Ascending aorta (tissue), 2 donors: ENCODE data around the gene MEGF11. TPM values are rescaled to one million over a fixed set of nuclear protein-coding genes. Genes with fewer than 3 reads are reported as not detected.

ENCODE experiments used
- DNase-seq, 2 donors: peaks; one replicate each; pipeline ENCODE4 v3.0.0-alpha.2; 2019; ENCODE audit warnings: low spot score in 2 of 2
- H3K27ac ChIP-seq, 2 donors: fragments of 200-600 bp; sonication (generic); one replicate each; pipeline ENCODE4 v1.5.1; 2016 to 2017; ENCODE audit warnings: mild to moderate bottlenecking in 1 of 2
- H3K27me3 ChIP-seq: fragments of 200-600 bp; sonication (generic); one replicate; pipeline ENCODE4 v1.5.1; 2017
- H3K36me3 ChIP-seq, 2 donors: fragments of 200-600 bp; sonication (generic); one replicate each; pipeline ENCODE4 v1.5.1; 2016
- H3K4me1 ChIP-seq, 2 donors: fragments of 200-600 bp; sonication (generic); one replicate each; pipeline ENCODE4 v1.5.1; 2016 to 2017; ENCODE audit warnings: mild to moderate bottlenecking in 1 of 2
- H3K4me3 ChIP-seq, 2 donors: fragments of 200-600 bp; sonication (generic); one replicate each; pipeline ENCODE4 v1.5.1; 2016 to 2017; ENCODE audit warnings: mild to moderate bottlenecking in 1 of 2
- H3K9me3 ChIP-seq, 2 donors: fragments of 200-600 bp; sonication (generic); one replicate each; pipeline ENCODE4 v1.5.1; 2016
- intact Hi-C: fragments of 100-400 bp; cut with DNase I; formaldehyde crosslinking; loops from one replicate; pipeline ENCODE4 v1.15.1; 2023
- total RNA-seq: library from RNA; depleted of rRNA; stranded (reverse); fragments of >200 nt; gene quantifications from one replicate; pipeline ENCODE4 v1.1.0, GENCODE V29; 2016
- TF ChIP-seq, protein P1 (sequence below), 3 experiments: fragments of 200-600 bp in 2 of 3; fragments of 450-650 bp in 1 of 3; sonication (generic) in 2 of 3; IDR thresholded peaks; one replicate each; pipeline ENCODE4 v1.5.1; 2016 to 2019; ENCODE audit warnings: antibody characterized with exemption in 3 of 3, mild to moderate bottlenecking in 1 of 3, moderate library complexity in 1 of 3

Gene MEGF11
- total RNA-seq, 1 donor from 2014 or later, result not detected

DNA sequence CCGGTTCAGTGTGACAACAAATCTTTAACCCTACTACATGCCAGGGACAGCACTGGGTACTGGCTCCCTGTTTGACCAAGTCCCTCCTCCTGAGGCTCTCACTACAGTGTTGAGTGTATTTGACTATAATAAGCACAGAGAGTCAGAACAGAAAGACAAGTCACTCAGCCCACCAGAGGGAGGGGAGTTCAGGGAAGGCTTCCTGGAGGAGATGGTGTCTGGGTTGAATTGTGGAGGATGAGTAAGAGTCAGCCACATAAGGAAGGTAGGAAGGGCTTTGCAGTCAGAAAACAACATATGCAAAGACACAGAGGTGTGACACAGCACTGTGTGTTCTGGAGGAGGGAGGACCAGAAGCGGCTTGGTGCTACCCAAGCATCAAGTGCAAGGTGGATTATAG lies 17.7 kb downstream of the MEGF11 start:
- H3K4me1 ChIP-seq, result no peaks in the 10 kb centered on the region
- intact Hi-C loops, result loop anchor here (5.0 kb wide), 1 partner anchor 504 kb away; no protein-coding TSS in a partner anchor
- no peak for DNase-seq
- no peak overlapping the region for H3K27ac ChIP-seq
- no peaks in the 10 kb centered on the region for H3K27me3 ChIP-seq
- H3K4me3 ChIP-seq, result no peak overlapping the region
- H3K9me3 ChIP-seq, result no peaks in the 10 kb centered on the region
- TF ChIP-seq, protein P1, sequence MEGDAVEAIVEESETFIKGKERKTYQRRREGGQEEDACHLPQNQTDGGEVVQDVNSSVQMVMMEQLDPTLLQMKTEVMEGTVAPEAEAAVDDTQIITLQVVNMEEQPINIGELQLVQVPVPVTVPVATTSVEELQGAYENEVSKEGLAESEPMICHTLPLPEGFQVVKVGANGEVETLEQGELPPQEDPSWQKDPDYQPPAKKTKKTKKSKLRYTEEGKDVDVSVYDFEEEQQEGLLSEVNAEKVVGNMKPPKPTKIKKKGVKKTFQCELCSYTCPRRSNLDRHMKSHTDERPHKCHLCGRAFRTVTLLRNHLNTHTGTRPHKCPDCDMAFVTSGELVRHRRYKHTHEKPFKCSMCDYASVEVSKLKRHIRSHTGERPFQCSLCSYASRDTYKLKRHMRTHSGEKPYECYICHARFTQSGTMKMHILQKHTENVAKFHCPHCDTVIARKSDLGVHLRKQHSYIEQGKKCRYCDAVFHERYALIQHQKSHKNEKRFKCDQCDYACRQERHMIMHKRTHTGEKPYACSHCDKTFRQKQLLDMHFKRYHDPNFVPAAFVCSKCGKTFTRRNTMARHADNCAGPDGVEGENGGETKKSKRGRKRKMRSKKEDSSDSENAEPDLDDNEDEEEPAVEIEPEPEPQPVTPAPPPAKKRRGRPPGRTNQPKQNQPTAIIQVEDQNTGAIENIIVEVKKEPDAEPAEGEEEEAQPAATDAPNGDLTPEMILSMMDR (IDR thresholded peaks at IDR 0.05), result no peak
- no peaks in the 10 kb centered on the region for H3K36me3 ChIP-seq

DNA sequence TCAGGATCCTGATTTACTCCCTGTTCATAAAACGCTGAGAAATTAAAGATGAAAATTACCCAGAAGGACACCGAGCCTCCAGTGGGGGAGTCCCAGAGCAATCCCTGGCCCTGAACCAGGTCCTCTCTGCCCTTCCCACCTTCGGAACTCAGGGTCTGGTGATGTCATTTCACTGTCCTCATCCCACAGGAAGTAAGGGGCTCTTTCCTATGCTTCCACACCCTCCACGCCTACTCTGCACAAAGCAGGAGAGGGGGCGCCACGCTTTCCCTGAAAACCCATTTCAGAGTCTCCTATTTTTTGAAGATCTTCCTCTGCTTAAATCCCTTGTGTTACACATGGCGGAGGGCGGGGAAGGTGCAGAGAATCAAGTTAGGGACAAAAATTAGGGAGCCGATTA lies 18.8 kb downstream of the MEGF11 start:
- no peak overlapping the region for H3K27ac ChIP-seq
- H3K36me3 ChIP-seq, result no peaks in the 10 kb centered on the region
- no peaks in the 10 kb centered on the region for H3K9me3 ChIP-seq
- H3K4me3 ChIP-seq, result no peak overlapping the region
- no peaks in the 10 kb centered on the region for H3K27me3 ChIP-seq
- DNase-seq, result no peak
- intact Hi-C loops, result loop anchor here (5.0 kb wide), 1 partner anchor 502 kb away; no protein-coding TSS in a partner anchor
- H3K4me1 ChIP-seq, result no peaks in the 10 kb centered on the region
- TF ChIP-seq, protein P1 (IDR thresholded peaks at IDR 0.05), result no peak

DNA sequence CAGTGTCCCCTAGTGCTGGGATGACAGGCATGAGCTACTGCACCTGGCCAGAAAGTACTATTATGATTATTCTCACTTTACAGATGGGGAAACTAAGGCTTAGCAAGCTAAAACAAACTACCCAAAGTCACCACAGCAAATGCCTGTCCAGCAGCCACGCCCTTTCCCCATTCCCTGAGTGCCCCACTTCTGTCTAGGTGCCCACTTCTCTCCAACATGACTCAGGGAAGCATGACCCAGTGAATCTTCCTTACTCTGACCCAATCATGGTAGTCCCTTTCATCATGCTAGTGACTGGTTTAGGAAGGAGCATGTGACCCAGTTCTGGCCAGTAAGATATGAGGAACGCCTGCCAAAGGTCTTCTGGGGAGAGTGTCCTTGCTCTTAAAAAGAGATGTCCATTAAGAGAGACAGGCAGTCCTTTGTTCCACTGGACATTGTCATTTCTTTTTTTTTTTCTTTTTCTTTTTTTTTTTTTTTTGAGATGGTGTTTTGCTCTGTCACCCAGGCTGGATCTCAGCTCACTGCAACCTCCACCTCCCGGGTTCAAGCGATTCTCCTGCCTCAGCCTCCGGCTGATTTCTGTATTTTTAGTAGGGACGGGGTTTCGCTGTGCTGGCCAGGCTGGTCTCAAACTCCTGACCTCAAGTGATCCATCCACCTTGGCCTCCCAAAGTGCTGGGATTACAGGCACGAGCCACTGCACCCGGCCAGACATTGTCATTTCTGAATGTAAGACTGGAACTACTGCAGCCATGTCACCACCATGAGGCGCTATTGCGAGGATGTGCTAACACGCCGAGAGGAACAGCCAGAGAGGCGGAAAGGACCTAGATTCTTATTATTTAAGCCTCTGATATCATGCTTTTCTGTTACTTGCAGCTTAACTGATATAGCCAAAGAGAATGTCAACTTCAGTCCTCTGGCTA lies 19.8 kb downstream of the MEGF11 start:
- intact Hi-C loops, result no loop called here
- no peak overlapping the region for H3K27ac ChIP-seq
- H3K4me1 ChIP-seq, result no peaks in the 10 kb centered on the region
- no peaks in the 10 kb centered on the region for H3K9me3 ChIP-seq
- TF ChIP-seq, protein P1 (IDR thresholded peaks at IDR 0.05), result no peak
- H3K4me3 ChIP-seq, result no peak overlapping the region
- H3K27me3 ChIP-seq, result no peaks in the 10 kb centered on the region
- H3K36me3 ChIP-seq, result no peaks in the 10 kb centered on the region
- DNase-seq, result no peak

DNA sequence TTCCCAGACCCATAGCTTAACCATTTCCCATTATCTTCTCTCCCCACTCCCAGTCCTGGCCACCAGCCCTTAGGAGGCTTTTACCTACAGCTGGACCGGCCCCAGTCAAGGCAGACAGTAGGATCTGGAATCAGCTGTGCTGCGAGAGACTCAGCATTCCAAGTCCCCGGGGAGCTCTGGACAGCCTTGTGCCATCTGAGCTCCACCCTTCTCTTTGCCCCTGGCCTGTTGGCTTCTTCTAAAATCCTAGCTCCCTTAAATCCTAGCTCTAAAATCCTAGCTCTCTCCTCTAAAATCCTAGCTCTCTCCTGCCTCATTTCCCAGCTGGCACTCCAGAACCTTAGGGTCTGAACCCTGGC lies 21.3 kb downstream of the MEGF11 start:
- intact Hi-C loops, result no loop called here
- Histone ChIP-seq H3K9me3 (no peaks in the 10 kb centered on the region), H3K27me3 (no peaks in the 10 kb centered on the region), H3K4me3 (no peak overlapping the region), H3K36me3 (no peaks in the 10 kb centered on the region), H3K4me1 (no peaks in the 10 kb centered on the region), H3K27ac (no peak overlapping the region)
- no peak for DNase-seq
- TF ChIP-seq, protein P1 (IDR thresholded peaks at IDR 0.05), result no peak

DNA sequence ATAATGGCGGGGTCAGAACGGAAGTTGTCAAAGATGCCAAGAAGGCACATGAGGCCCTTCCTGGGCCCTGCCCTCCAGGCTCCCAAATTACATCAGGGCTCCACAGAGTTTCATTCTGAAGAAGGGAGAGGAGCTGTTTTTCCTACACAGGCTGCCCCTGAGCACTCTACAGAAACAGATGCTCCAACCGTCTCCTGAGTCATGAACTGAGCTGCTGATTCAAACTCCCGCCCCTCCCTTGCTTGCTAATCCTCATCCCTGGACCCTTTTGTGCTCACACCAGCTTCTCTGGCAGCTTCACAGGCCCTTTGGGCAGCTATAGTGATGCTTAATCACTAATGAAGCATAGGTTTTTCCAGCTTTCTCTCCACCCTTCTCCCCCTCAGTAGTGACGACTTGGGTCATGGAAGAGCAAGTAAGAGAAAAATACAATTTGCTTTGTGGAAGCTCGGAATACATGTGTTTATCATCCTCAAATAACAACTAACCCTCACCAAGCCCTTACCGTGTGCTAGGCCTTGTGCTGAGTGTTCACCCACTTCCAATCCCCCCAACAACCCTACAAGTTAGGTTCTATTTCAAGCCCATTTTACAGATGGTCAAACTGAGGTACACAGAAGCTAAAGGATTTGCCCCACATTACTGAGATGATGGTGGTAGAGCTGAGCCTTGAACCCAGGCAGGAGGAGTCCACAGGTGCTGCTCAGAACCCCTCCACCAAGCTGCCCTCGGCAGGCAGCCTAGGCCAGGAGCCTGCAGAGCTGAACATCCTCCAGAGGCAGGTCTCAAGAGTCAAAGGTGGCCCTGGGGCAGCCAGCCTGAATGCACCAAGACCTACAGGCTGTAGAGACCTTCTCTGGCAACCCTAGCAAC lies 21.9 kb downstream of the MEGF11 start:
- Histone ChIP-seq H3K27ac (no peak overlapping the region), H3K36me3 (no peaks in the 10 kb centered on the region), H3K4me3 (no peak overlapping the region), H3K4me1 (no peaks in the 10 kb centered on the region), H3K9me3 (no peaks in the 10 kb centered on the region), H3K27me3 (no peaks in the 10 kb centered on the region)
- TF ChIP-seq, protein P1 (IDR thresholded peaks at IDR 0.05), result no peak
- intact Hi-C loops, result no loop called here
- no peak for DNase-seq
